NCI-H2196 (cell line): ENCODE results near the gene KRT5.
"Not testable (repeated sequence)": the region's sequence is repeated elsewhere in the genome, so short reads cannot be mapped to it uniquely, and the experiment has no call there.

ENCODE experiments used
- DNase-seq: peaks from one replicate; lab custom pipeline; 2025; ENCODE audit not compliant: unreplicated experiment; lab: John Stamatoyannopoulos, UW

The KRT5 gene

DNA sequence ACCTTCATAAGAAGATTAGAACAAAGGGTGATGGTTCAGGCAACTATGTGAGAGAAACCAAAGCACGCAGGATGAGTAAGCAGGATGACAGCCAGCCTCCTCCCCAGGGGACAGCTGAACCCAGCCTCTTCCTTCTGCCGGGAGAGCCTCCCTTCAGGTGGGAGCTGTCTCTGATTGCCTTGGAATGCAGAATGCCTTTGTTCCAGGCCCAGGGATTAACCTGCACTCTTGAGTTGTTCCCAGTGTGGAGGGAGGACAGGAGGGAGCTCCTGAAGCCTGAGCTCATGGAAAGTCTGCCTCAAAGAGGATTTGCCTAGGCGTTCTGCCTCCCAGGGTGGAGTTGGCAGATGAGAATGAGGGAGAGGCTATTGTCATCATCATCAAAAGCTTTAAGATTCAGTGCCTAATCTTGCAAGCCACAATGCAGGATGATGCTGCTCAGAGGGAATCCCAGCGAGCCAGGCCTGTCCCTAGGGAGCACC is 23.6 kb downstream of the KRT5 start:
- DNase-seq: no peak

DNA sequence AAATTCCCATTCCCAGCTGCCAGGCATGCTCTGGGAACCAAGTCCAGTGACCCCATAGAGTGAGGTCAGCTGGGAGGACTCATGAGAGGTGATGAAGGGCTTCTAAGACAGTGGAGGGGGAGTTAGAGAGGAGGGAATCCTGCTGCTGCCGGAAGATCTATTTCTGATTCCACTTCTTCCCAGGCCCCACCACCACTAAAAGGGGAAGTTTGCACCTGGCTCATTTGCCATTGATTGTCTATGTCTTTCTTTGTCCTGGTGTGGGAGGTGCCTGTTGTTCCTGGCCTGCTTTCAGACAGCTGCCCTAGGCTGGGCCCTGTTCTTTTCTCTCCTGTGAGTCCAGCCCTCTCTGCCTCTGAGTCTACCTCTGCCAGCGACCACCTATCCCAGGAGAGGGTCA is 24.1 kb downstream of the KRT5 start:
- DNase-seq: peak; percentile 48

DNA sequence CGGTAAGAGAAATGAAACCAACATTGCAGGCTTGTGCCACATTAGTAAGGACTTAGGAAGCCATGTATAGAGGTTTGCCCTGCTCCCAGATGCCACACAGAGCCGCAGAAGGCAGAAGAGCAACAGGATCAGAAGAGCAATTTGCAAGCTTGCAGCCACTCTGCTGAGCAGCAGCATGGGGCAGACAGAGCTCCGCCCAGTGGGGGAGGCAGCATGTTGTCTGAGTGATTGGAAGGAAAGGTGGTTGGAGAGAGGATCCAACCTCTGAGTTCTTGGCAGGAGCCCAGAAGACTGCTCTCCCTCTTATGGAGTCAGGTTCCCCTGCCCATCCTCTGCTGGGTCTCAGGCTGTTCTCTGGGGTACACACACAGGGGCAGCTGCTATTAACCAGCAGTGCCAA is 24.8 kb downstream of the KRT5 start:
- peak; percentile 77 for DNase-seq

DNA sequence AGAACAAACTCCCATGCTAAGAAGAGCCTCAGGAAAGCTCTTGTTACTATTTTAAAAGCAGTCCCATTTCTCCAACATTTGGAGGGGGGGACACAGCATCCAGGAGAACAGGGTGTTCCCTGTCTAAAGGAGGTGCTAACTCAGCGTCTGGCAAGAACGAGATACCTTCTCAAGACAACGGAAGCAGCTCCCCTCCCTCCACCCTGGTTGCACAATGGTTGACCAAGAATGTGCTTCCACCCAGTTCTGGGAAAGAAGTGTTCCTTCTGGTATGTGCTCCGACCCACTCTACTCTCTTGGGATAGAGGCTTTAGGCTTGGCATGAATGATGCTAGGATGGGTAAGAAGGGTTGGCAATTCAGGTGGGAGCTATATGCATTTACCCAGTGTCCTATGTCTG is 25.7 kb downstream of the KRT5 start:
- no peak for DNase-seq

DNA sequence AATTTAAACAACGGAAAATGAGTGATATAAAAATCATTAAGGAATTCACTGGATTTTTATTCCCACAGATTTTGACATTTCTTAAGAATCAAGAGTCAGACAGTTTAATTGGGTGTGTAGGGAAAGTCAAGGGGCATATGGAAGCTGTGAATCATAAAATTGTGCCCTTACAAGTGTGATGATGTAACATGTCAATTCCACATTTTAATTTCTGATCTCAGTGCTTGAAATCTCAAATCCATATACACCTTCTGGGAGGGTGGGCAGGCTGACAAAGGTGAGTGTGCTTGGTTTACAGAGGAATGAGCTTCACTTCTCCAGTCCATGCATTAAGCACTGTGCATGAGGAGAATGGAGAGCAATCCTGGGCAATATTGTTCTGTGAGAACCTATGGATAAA is 26.1 kb downstream of the KRT5 start:
- DNase-seq: no peak

DNA sequence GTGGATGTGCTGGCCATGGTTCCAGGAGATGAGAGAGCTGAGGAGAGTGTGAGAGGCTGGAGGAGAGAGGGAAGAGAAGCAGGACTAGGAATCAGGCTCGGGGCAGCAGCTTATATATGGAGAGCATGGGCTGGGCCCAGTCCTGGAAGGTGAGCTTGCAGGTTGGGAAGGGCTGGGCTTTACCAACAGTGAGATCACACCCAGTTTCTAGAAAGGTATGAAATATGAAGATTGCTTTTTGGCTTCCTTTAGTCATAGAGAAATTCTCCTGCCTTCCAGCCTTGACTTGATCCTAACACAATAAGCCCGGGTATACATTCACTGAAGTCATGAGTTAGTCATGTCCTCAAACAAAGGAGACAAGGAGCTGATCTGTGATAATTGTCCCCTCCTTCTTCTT is 27.0 kb downstream of the KRT5 start, which contains the start of gene KRT6A:
Gene KRT6A, minus strand, starts transcription at position 86 of the 400 bp plus-strand sequence. Its CDS starts 69 bp downstream, at position 17.
- no peak for DNase-seq

DNA sequence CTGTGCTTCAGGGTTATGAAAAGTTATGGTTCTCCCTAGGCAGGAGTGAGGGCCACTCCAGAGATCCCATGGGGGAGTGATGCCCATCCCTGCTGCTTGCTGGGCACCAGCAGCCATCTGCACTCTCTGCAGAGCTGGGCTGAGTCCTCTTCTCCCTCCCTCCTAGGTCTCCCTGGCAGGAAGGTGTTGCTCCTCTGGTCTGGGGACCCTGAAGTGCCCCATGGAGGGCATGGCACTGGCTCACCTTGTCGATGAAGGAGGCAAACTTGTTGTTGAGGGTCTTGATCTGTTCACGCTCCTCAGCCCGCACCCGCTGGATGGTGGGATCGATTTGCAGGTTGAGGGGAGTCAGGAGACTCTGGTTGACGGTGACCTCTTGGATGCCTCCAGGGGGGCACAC is 27.8 kb downstream of the KRT5 start:
- DNase-seq: not testable (repeated sequence)

DNA sequence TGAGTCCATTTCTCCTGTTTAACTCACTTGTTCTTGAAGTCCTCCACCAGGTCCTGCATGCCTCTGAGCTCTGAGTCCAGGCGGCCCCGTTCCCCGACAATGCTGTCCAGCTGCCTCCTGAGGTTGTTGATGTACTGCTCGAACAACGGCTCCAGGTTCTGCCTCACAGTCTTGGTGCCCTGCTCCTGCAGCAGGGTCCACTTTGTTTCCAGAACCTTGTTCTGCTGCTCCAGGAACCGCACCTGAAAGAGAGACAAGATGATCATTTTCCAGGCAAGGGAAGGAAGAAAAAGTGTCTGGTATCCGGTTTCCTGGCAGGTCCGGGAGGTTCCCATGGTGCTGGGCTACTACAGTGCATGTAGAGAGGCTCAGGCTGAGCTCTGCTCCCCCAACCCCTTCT is 28.7 kb downstream of the KRT5 start:
- not testable (repeated sequence) for DNase-seq

DNA sequence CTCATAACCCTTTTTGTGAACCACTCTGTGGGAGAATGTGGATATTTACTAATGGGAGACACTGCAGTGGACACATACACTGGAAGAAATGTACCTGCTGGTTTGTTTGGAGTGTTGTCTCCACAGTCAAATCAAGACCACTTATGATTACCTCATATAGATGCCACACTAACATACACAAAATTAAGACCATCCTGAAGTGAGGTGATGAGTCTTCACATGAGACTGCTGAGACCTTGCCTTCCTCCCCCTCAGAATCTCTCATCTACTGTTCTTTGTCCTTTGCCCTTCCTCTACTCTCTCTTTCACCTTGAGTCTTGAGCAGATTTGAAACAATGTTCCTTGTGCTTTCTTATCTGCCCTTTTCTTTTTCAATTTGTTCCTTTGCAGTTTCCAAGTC is 31.5 kb downstream of the KRT5 start:
- DNase-seq: no peak

DNA sequence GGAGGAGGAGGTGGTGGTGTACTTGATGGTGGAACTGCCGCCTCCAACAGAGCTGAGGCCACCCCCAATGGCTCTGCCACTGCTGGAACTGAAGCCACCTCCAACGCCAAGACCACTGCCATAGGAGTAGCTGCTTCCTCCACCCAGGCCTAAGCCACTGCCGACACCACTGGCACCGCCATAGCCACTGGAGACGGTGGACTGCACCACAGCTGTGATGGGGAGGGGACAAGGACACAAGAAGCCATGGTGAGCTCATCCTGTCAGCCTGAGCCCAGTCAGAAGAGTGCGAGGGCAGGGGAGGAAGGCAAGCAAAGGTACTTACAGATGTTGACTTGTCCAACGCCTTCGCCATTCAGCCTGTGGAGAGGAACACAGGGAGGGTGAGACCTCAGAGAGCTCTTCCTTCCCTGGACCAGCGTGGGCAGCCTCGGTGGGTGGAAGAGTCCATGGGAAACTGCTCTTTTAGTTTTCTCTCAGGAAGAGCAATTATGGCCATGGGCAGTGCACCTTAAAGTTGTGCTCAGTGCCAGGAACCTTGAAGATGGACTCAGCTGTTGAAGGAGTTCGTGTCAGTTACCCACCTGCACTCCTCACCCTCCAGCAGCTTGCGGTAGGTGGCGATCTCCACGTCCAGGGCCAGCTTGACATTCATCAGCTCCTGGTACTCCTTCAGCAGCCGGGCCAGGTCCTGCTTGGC is 32.3 kb downstream of the KRT5 start:
- DNase-seq: not testable (repeated sequence)

DNA sequence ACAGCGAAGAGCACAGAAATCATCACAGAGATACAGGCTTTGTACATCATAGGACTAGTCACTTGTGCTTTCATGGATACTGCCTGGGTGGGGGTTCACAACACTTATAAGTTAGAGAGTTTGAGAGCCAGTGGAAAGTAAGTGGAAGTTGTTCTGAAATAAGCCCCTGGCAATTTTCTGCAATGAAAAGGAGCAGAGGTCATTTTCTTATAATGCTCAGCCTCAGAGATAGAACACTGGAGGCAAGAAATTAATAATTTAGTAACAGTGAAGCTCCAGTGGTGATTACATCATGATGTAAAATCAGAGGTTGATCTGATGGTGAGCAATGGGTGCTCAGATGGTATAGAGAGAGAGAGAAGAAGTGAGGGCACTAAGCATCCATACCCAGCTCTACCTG is 33.0 kb downstream of the KRT5 start:
- DNase-seq: no peak

DNA sequence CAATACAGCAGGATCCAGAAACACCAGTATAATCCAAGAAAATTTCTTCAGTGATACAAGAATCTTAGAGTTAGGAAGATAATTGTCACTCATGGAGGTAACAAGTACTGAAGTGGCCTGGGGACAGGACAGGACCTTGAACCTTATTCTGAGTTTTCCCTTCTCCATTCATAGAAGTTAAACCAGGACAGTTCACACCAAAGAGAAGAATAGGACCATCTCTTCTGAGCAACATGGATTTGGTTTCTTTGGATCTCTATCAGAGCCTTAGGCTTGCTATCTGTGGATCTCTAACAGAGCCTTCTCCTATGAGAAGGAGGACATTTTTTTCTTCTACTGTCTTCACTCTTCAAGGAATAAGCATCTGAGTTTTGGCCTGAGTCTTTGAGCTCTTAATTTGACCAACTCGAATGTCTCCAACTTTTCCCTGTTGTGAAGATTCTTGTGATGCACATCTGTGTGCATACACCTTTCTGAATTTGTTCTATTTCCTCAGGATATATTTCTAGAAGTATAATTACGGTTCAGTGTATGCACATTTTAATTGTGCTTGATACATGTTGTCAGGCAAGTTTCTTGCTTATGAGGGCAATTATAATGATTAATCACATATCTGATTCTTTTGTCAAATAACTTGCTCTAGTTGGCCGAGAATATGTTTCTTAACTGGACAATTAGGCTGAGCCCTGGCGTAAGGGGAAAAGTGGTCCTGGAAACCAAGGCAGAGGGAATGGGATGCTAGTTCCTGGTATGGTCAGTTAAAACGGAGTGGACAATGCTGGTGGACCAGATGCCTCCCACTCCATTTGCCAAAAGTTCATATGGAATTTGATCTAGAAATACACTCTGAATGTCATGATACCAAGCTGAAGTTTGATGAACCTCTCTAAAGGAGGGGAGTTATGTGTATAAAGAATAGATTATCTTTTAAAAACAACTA is 33.8 kb downstream of the KRT5 start:
- DNase-seq: no peak

DNA sequence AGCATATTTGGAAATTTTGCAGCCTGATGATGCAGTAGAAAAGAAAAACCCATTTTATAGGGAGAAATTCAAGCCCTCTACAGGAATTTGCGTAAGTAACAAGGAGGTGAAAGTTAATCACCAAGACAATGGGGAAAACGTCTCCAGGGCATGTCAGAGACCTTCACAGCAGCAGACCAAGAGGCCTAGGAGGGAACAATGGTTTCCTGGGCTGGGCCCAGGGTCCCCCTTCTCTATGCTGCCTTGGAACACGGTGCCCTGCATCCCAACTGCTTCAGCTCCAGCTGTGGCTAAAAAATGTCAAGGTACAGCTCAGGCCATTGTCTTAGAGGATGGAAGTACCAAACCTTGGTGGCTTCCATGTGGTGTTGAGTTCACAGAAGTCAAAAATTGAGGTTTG is 40.1 kb downstream of the KRT5 start:
- DNase-seq: no peak

DNA sequence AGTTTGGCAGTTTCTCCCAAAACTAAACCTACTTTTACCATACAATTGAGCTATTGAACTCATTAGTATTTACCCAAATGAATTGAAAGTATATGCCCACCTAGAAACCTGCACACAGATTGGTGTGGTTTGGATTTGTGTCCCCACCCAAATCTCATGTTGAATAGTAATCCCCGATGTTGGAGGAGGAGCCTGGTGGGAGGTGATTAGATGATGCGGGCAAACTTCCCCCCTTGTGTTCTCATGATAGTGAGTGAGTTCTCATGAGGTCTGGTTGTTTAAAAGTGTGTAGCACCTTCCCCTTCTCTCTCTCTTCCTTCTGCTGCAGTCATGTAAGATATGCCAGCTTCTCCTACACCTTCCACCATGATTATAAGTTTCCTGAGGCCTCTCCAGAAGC is 42.5 kb downstream of the KRT5 start:
- DNase-seq: no peak

DNA sequence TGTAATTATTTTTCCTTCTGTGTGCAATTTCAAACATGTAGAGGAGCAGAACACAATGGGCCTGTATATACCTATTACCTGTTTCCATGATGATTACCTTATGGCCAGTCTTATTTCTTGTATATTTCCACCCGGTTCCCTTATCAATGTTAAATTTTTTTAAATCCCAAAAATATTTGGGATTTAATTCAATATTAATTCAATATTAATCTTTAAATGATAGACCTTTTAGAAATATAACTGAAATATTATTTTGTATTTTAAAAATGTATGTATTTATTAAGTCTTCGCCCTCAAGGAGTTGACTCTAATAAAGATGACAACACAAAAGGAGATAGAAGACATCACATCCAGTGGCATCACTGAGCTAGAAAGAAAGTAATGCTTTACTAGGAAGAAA is 46.0 kb downstream of the KRT5 start:
- DNase-seq: no peak

DNA sequence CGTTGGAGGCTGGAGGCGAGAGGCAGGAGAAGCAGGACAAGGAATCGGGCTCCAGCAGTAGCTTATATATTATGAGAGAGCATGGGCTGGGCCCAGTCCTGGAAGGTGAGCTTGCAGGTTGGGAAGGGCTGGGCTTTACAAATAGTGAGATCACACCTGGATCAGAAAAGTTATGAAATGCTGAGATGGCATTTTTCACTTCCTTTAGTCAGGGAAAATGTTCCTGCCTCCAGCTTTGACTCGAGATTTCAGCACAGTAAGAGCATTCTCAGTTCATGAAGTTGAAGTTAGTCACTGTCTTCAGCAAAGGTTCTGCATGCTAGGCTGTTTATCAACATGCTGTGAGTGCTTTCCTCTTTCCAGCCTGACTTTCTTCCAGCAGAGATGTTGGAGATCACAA is 46.4 kb downstream of the KRT5 start, which contains the start of gene KRT6C:
Gene KRT6C, minus strand, starts transcription at position 38 of the 400 bp plus-strand sequence. CDS start 68 bp downstream, outside the sequence.
- DNase-seq: no peak

DNA sequence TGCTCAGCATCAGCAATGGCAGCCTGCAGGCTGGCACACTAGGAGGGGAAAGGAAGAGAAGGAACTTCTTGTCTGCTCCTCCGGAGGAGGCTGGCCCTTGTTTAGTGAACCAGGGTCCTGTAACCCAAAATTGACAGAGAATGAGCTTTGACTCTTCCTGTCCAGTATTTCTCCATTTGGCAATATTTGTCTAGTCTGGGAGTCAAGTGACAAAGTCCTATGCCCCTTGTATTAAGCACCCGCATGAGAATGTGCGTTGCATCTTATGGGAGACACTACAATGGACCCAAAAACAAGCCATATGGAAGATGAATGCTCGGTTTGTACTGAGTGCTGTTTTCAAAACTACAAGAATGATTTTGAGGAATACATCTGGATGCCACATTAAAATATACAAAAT is 50.3 kb downstream of the KRT5 start:
- DNase-seq: no peak

DNA sequence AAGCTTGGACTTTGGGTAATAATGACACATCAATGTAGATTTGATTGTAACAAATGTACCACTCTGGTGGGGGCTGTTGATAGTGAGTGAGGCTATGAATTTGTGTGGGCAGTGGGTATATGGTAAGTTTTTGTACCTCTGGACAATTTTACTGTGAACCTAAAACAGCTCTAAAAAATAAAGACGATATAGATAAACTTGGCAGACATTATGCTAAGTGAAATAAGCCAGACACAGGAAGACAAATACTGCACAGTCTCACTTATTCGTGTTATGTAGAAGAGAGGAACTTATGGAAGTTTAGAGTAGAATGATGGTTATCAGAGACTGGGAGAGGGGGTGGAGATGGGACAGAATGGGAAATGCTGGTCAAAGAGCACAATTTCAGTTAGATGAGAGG is 55.3 kb downstream of the KRT5 start:
- DNase-seq: no peak
